ENCODE results near the gene BAIAP3. TPM values are rescaled to one million over a fixed set of nuclear protein-coding genes. Genes with fewer than 3 reads are reported as not detected.

Gene BAIAP3
- total and polyA plus RNA-seq, 10 of the 15 experiments (the other 5 are each of a cell fraction or from before 2014, with no cell fraction given), result 0.03 to 0.56 (median 0.17) TPM; not detected in 3

DNA sequence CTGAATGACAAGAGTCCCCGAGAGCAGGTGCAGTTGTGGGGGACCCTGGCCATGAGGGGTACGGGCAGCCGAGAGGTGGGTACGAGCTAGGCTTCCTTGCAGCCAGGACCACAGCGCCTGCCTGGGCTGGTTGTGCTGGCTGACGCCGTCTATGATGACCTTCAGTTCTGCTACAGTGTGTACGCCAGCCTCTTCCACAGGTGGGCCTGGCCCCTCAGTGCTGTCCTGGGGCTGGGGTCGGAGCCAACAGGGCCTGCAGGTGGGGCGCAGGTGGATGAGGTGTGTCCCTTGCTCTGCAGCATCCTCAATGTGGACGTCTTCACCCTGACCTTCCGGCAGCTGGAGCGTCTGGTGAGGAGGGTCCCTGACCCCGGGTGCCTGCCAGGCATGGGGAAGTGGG, 11.1 kb downstream of the BAIAP3 start:
- DNase-seq (ENCODE audit: low read depth, low spot score) (no peak), ATAC-seq (no peak), FAIRE-seq (no peak)
- SMC1A ChIA-PET (ENCODE audit: uncharacterized antibody, unreplicated experiment), result no interaction called here
- Histone ChIP-seq H3K27me3 (replicated peaks in 1 of 2; ENCODE audit: control insufficient read depth in 2 of 2, insufficient read depth in 2 of 2, low read length in 1 of 2) (no peaks in the 10 kb centered on the region), H4K20me1 (ENCODE audit: control insufficient read depth, insufficient read depth) (no peaks in the 10 kb centered on the region), H3K4me1 (ENCODE audit: control insufficient read depth, insufficient read depth, low read length) (peaks cover 11% of the 10 kb centered on the region), H2AFZ (ENCODE audit: control insufficient read depth, low read depth, low read length) (no peak overlapping the region), H3K4me2 (ENCODE audit: control insufficient read depth, insufficient read depth) (no peak overlapping the region), H3K4me3 (no peak overlapping the region), H3K79me2 (ENCODE audit: control insufficient read depth, insufficient read depth, low read length) (no peaks in the 10 kb centered on the region), H3K9ac (ENCODE audit: control insufficient read depth, insufficient read depth, low read length) (no peak overlapping the region), H3K9me3 (replicated peaks; ENCODE audit: control insufficient read depth, insufficient read depth, low read length) (no peaks in the 10 kb centered on the region), H3K36me3 (ENCODE audit: control insufficient read depth in 2 of 2, insufficient read depth in 2 of 2, low read length in 1 of 2) (peaks cover 0 to 6% of the 10 kb centered on the region in 2 experiments; a peak in 3 of 4 replicates), H3K27ac (ENCODE audit: control insufficient read depth, insufficient read depth) (no peak overlapping the region)
- POLR2A ChIA-PET, result no interaction called here
- RAD21 ChIA-PET (ENCODE audit: unreplicated experiment), result no interaction called here
- in situ Hi-C loops (cut with MboI) (no loop called here), intact Hi-C loops (cut with micrococcal nuclease; ENCODE audit: unreplicated experiment) (no loop called here)
- CTCF ChIA-PET, result no interaction called here
- no TSS peak for BruUV-seq (replicated peaks)
- WGBS (ENCODE audit: insufficient coverage, insufficient replicate concordance, low lambda C conversion rate, missing lambda C conversion rate), result 65% methylated on average over 14 of the region's 14 CpGs
- TF ChIP-seq POLR2A (IDR thresholded peaks at IDR 0.05; ENCODE audit: low read depth, low read length) (peak; percentile 9; the same call in 1 of the 2 replicates), ZZZ3 (IDR thresholded peaks at IDR 0.05; ENCODE audit: control insufficient read depth, insufficient read length, low read depth) (no peak)

DNA sequence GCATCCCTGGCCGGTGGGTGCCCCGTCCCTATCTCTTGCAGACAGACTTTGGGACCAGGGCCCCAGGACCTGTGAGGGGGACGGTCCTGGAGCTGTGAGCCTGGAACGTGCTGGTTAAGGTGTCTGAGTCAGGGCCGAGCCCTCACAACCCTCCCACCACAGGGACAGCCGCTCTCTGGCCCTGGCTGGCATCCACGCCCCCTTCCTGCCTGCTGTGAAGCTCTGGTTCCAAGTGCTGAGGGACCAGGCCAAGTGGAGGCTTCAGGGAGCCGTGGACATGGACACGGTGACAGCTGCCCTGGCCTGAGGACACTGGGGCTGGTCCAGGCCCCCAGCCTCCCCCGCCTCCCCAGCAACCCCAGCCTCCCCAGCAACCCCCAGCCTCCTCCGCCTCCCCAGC, 11.6 kb downstream of the BAIAP3 start:
- RAD21 ChIA-PET (ENCODE audit: unreplicated experiment), result no interaction called here
- Histone ChIP-seq H3K4me2 (ENCODE audit: control insufficient read depth, insufficient read depth) (no peak overlapping the region), H3K9ac (ENCODE audit: control insufficient read depth, insufficient read depth, low read length) (no peak overlapping the region), H3K4me3 (no peak overlapping the region), H3K27ac (ENCODE audit: control insufficient read depth, insufficient read depth) (no peak overlapping the region), H3K9me3 (replicated peaks; ENCODE audit: control insufficient read depth, insufficient read depth, low read length) (no peaks in the 10 kb centered on the region), H3K27me3 (replicated peaks in 1 of 2; ENCODE audit: control insufficient read depth in 2 of 2, insufficient read depth in 2 of 2, low read length in 1 of 2) (no peaks in the 10 kb centered on the region), H4K20me1 (ENCODE audit: control insufficient read depth, insufficient read depth) (no peaks in the 10 kb centered on the region), H3K79me2 (ENCODE audit: control insufficient read depth, insufficient read depth, low read length) (no peaks in the 10 kb centered on the region), H2AFZ (ENCODE audit: control insufficient read depth, low read depth, low read length) (no peak overlapping the region), H3K4me1 (ENCODE audit: control insufficient read depth, insufficient read depth, low read length) (peaks cover 11% of the 10 kb centered on the region), H3K36me3 (ENCODE audit: control insufficient read depth in 2 of 2, insufficient read depth in 2 of 2, low read length in 1 of 2) (peaks cover 0 to 6% of the 10 kb centered on the region in 2 experiments; a peak in 3 of 4 replicates)
- POLR2A ChIA-PET, result no interaction called here
- in situ Hi-C loops (cut with MboI), result no loop called here
- CTCF ChIA-PET, result no interaction called here
- no peak for ATAC-seq
- SMC1A ChIA-PET (ENCODE audit: uncharacterized antibody, unreplicated experiment), result no interaction called here
- 51% methylated on average over 10 of the region's 11 CpGs for WGBS (ENCODE audit: insufficient coverage, insufficient replicate concordance, low lambda C conversion rate, missing lambda C conversion rate)
- no peak for DNase-seq (ENCODE audit: low read depth, low spot score)
- no TSS peak for BruUV-seq (replicated peaks)
- FAIRE-seq, result no peak
- intact Hi-C loops (cut with micrococcal nuclease; ENCODE audit: unreplicated experiment), result no loop called here
- no peak for TF ChIP-seq IKZF1 (conservative IDR thresholded peaks at IDR 0.05)
- TF ChIP-seq RB1 (IDR thresholded peaks at IDR 0.05; ENCODE audit: borderline replicate concordance), result no peak
- TF ChIP-seq, protein P1, sequence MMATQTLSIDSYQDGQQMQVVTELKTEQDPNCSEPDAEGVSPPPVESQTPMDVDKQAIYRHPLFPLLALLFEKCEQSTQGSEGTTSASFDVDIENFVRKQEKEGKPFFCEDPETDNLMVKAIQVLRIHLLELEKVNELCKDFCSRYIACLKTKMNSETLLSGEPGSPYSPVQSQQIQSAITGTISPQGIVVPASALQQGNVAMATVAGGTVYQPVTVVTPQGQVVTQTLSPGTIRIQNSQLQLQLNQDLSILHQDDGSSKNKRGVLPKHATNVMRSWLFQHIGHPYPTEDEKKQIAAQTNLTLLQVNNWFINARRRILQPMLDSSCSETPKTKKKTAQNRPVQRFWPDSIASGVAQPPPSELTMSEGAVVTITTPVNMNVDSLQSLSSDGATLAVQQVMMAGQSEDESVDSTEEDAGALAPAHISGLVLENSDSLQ (IDR thresholded peaks at IDR 0.05), result no peak
- no peak for TF ChIP-seq ZNF217 (IDR thresholded peaks at IDR 0.05)
- TF ChIP-seq TCF12 (IDR thresholded peaks at IDR 0.05; ENCODE audit: low read depth, low read length), result no peak
- TF ChIP-seq PML (IDR thresholded peaks at IDR 0.05; ENCODE audit: low read length), result no peak
- TF ChIP-seq, protein P2, sequence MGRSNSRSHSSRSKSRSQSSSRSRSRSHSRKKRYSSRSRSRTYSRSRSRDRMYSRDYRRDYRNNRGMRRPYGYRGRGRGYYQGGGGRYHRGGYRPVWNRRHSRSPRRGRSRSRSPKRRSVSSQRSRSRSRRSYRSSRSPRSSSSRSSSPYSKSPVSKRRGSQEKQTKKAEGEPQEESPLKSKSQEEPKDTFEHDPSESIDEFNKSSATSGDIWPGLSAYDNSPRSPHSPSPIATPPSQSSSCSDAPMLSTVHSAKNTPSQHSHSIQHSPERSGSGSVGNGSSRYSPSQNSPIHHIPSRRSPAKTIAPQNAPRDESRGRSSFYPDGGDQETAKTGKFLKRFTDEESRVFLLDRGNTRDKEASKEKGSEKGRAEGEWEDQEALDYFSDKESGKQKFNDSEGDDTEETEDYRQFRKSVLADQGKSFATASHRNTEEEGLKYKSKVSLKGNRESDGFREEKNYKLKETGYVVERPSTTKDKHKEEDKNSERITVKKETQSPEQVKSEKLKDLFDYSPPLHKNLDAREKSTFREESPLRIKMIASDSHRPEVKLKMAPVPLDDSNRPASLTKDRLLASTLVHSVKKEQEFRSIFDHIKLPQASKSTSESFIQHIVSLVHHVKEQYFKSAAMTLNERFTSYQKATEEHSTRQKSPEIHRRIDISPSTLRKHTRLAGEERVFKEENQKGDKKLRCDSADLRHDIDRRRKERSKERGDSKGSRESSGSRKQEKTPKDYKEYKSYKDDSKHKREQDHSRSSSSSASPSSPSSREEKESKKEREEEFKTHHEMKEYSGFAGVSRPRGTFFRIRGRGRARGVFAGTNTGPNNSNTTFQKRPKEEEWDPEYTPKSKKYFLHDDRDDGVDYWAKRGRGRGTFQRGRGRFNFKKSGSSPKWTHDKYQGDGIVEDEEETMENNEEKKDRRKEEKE (IDR thresholded peaks at IDR 0.05), result no peak
- no peak for TF ChIP-seq NFYB (IDR thresholded peaks at IDR 0.05; ENCODE audit: insufficient read depth, low read depth, low read length)
- TF ChIP-seq CHD2 (IDR thresholded peaks at IDR 0.05; ENCODE audit: borderline replicate concordance, low read depth, low read length), result no peak
- TF ChIP-seq, protein P3, sequence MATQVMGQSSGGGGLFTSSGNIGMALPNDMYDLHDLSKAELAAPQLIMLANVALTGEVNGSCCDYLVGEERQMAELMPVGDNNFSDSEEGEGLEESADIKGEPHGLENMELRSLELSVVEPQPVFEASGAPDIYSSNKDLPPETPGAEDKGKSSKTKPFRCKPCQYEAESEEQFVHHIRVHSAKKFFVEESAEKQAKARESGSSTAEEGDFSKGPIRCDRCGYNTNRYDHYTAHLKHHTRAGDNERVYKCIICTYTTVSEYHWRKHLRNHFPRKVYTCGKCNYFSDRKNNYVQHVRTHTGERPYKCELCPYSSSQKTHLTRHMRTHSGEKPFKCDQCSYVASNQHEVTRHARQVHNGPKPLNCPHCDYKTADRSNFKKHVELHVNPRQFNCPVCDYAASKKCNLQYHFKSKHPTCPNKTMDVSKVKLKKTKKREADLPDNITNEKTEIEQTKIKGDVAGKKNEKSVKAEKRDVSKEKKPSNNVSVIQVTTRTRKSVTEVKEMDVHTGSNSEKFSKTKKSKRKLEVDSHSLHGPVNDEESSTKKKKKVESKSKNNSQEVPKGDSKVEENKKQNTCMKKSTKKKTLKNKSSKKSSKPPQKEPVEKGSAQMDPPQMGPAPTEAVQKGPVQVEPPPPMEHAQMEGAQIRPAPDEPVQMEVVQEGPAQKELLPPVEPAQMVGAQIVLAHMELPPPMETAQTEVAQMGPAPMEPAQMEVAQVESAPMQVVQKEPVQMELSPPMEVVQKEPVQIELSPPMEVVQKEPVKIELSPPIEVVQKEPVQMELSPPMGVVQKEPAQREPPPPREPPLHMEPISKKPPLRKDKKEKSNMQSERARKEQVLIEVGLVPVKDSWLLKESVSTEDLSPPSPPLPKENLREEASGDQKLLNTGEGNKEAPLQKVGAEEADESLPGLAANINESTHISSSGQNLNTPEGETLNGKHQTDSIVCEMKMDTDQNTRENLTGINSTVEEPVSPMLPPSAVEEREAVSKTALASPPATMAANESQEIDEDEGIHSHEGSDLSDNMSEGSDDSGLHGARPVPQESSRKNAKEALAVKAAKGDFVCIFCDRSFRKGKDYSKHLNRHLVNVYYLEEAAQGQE (IDR thresholded peaks at IDR 0.05; ENCODE audit: low read depth, low read length), result no peak
